Measurements from ENCODE around the gene ALAD.
A peak's percentile ranks its signal among the peaks of the same experiment; 100 is the strongest.

ALAD gene

GRCh38 chr9:113376634-113377567, 24.2 kb downstream of the ALAD start, which contains the start of gene HDHD3:
Gene HDHD3 (minus strand): TSS chr9:113376986. CDS start chr9:113374354, 2,632 bp downstream.
- peak; percentile 82 to 87 for DNase-seq
- Histone ChIP-seq H3K27ac (ENCODE audit: low read depth, low read length) (peak within 1 kb of the TSS; percentile 84), H3K9ac (ENCODE audit: low read length) (peak within 1 kb of the TSS; percentile 86), H4K91ac (ENCODE audit: low read depth, low read length) (peak within 1 kb of the TSS; percentile 85), H2AK5ac (ENCODE audit: low read length) (peak within 1 kb of the TSS; percentile 15), H3K14ac (ENCODE audit: low read length) (peak within 1 kb of the TSS; percentile 80), H3K4me2 (ENCODE audit: low read length) (peak within 1 kb of the TSS; percentile 87), H3K4me1 (ENCODE audit: control insufficient read depth in 1 of 2, insufficient read depth in 2 of 2, low read length in 2 of 2) (peaks cover 23 to 25% of the 10 kb centered on the region in 2 experiments), H2BK5ac (ENCODE audit: low read depth, low read length, poor library complexity) (peak within 1 kb of the TSS; percentile 63), H3K23ac (ENCODE audit: low read length) (no peak within 1 kb of the TSS), H3K79me2 (ENCODE audit: control insufficient read depth, insufficient read depth, low read length, poor library complexity) (peaks cover 8% of the 10 kb centered on the region), H3K9me3 (ENCODE audit: insufficient read depth, low read depth, low read length) (no peaks in the 10 kb centered on the region), H4K12ac (ENCODE audit: low read depth, low read length) (peak within 1 kb of the TSS; percentile 91), H3K27me3 (ENCODE audit: insufficient read depth, low read length) (no peaks in the 10 kb centered on the region), H2BK12ac (ENCODE audit: low read length) (peak within 1 kb of the TSS; percentile 21), H3K18ac (ENCODE audit: low read length) (peak within 1 kb of the TSS; percentile 83), H3K4ac (ENCODE audit: low read depth, low read length) (peak within 1 kb of the TSS; percentile 91), H2AFZ (ENCODE audit: insufficient read depth, low read length, poor library complexity) (peak within 1 kb of the TSS; percentile 73), H3K36me3 (ENCODE audit: control insufficient read depth in 1 of 2, insufficient read depth in 2 of 2, low read length in 2 of 2) (peaks cover 17 to 26% of the 10 kb centered on the region in 2 experiments), H4K8ac (ENCODE audit: low read depth, low read length) (peak within 1 kb of the TSS; percentile 82), H2BK120ac (ENCODE audit: insufficient read depth, low read length, poor library complexity) (peak within 1 kb of the TSS; percentile 65), H3K4me3 (ENCODE audit: low read depth, low read length) (peak within 1 kb of the TSS; percentile 90), H3K79me1 (ENCODE audit: low read length) (peaks cover 18% of the 10 kb centered on the region)
- no CpG with 5 or more reads among the region's 74 CpGs for WGBS (ENCODE audit: extremely low coverage, insufficient coverage, insufficient read length)

- Histone ChIP-seq H4K8ac (ENCODE audit: low read depth, low read length) (no peak overlapping the region), H3K79me2 (ENCODE audit: control insufficient read depth, insufficient read depth, low read length, poor library complexity) (peaks cover 8% of the 10 kb centered on the region), H3K14ac (ENCODE audit: low read length) (no peak overlapping the region), H3K27ac (ENCODE audit: low read depth, low read length) (no peak overlapping the region), H2BK5ac (ENCODE audit: low read depth, low read length, poor library complexity) (no peak overlapping the region), H3K4me3 (ENCODE audit: low read depth, low read length) (no peak overlapping the region), H3K4me2 (ENCODE audit: low read length) (peak overlapping the region; percentile 33), H3K27me3 (ENCODE audit: insufficient read depth, low read length) (no peaks in the 10 kb centered on the region), H2AK5ac (ENCODE audit: low read length) (no peak overlapping the region), H3K9ac (ENCODE audit: low read length) (no peak overlapping the region), H3K4me1 (ENCODE audit: control insufficient read depth in 1 of 2, insufficient read depth in 2 of 2, low read length in 2 of 2) (peaks cover 14 to 21% of the 10 kb centered on the region in 2 experiments), H2BK12ac (ENCODE audit: low read length) (no peak overlapping the region), H3K79me1 (ENCODE audit: low read length) (peaks cover 10% of the 10 kb centered on the region), H2AFZ (ENCODE audit: insufficient read depth, low read length, poor library complexity) (no peak overlapping the region), H3K36me3 (ENCODE audit: control insufficient read depth in 1 of 2, insufficient read depth in 2 of 2, low read length in 2 of 2) (peaks cover 17 to 26% of the 10 kb centered on the region in 2 experiments), H3K18ac (ENCODE audit: low read length) (peak overlapping the region; percentile 3), H2BK120ac (ENCODE audit: insufficient read depth, low read length, poor library complexity) (no peak overlapping the region), H3K9me3 (ENCODE audit: insufficient read depth, low read depth, low read length) (no peaks in the 10 kb centered on the region), H4K91ac (ENCODE audit: low read depth, low read length) (no peak overlapping the region), H3K23ac (ENCODE audit: low read length) (no peak overlapping the region), H4K12ac (ENCODE audit: low read depth, low read length) (no peak overlapping the region), H3K4ac (ENCODE audit: low read depth, low read length) (peak overlapping the region; percentile 77)
- DNase-seq = no peak
- WGBS (ENCODE audit: extremely low coverage, insufficient coverage, insufficient read length) = no CpG with 5 or more reads among the region's 6 CpGs
These were observed 25.7 kb downstream of the ALAD start for GRCh38 chr9:113375057-113376023.

- H3K18ac ChIP-seq (ENCODE audit: low read length) = peak overlapping the region; percentile 29
- no peak overlapping the region for H4K12ac ChIP-seq (ENCODE audit: low read depth, low read length)
- H2BK12ac ChIP-seq (ENCODE audit: low read length) = no peak overlapping the region
- no CpG with 5 or more reads among the region's 24 CpGs for WGBS (ENCODE audit: extremely low coverage, insufficient coverage, insufficient read length)
- H3K36me3 ChIP-seq (ENCODE audit: control insufficient read depth in 1 of 2, insufficient read depth in 2 of 2, low read length in 2 of 2) = peaks cover 17 to 26% of the 10 kb centered on the region in 2 experiments
- peaks cover 10% of the 10 kb centered on the region for H3K79me1 ChIP-seq (ENCODE audit: low read length)
- peaks cover 8% of the 10 kb centered on the region for H3K79me2 ChIP-seq (ENCODE audit: control insufficient read depth, insufficient read depth, low read length, poor library complexity)
- no peak overlapping the region for H3K9ac ChIP-seq (ENCODE audit: low read length)
- H3K4ac ChIP-seq (ENCODE audit: low read depth, low read length) = no peak overlapping the region
- H3K27ac ChIP-seq (ENCODE audit: low read depth, low read length) = no peak overlapping the region
- H3K4me2 ChIP-seq (ENCODE audit: low read length) = no peak overlapping the region
- H2BK5ac ChIP-seq (ENCODE audit: low read depth, low read length, poor library complexity) = no peak overlapping the region
- no peak overlapping the region for H3K23ac ChIP-seq (ENCODE audit: low read length)
- H2AFZ ChIP-seq (ENCODE audit: insufficient read depth, low read length, poor library complexity) = no peak overlapping the region
- no peak overlapping the region for H3K14ac ChIP-seq (ENCODE audit: low read length)
- no peak overlapping the region for H4K8ac ChIP-seq (ENCODE audit: low read depth, low read length)
- H3K9me3 ChIP-seq (ENCODE audit: insufficient read depth, low read depth, low read length) = no peaks in the 10 kb centered on the region
- H2BK120ac ChIP-seq (ENCODE audit: insufficient read depth, low read length, poor library complexity) = no peak overlapping the region
- H3K27me3 ChIP-seq (ENCODE audit: insufficient read depth, low read length) = no peaks in the 10 kb centered on the region
- H2AK5ac ChIP-seq (ENCODE audit: low read length) = no peak overlapping the region
- DNase-seq = no peak
- no peak overlapping the region for H3K4me3 ChIP-seq (ENCODE audit: low read depth, low read length)
- peaks cover 13 to 17% of the 10 kb centered on the region in 2 experiments for H3K4me1 ChIP-seq (ENCODE audit: control insufficient read depth in 1 of 2, insufficient read depth in 2 of 2, low read length in 2 of 2)
- H4K91ac ChIP-seq (ENCODE audit: low read depth, low read length) = no peak overlapping the region
These were observed 27.2 kb downstream of the ALAD start for GRCh38 chr9:113373676-113374392.
